ENCODE measurements around the gene KLB. TPM values are rescaled to one million over a fixed set of nuclear protein-coding genes. Genes with fewer than 3 reads are reported as not detected.
"Not testable (repeated sequence)": the region's sequence is repeated elsewhere in the genome, so short reads cannot be mapped to it uniquely, and the experiment has no call there.

Gene KLB
- total and polyA plus RNA-seq, 4 donors, result 0.06 to 0.80 (median 0.38) TPM

GRCh38 chr4:39383690-39384089 lies 23.0 kb upstream of the KLB start:
- no peaks in the 10 kb centered on the region for H3K9me3 ChIP-seq (ENCODE audit: control insufficient read depth in 4 of 4, insufficient read depth in 3 of 4, low read length in 3 of 4)
- no peaks in the 10 kb centered on the region for H3K36me3 ChIP-seq (ENCODE audit: control insufficient read depth in 4 of 4, insufficient read depth in 4 of 4, low read length in 4 of 4)
- 90 to 100% methylated on average over 1 of the region's 1 CpG for WGBS, 2 donors
- no peaks in the 10 kb centered on the region for H3K4me1 ChIP-seq (ENCODE audit: control insufficient read depth in 5 of 5, insufficient read depth in 5 of 5, low read length in 5 of 5)
- H3K27me3 ChIP-seq (ENCODE audit: control insufficient read depth in 3 of 3, insufficient read depth in 3 of 3, low read length in 2 of 3), result no peaks in the 10 kb centered on the region
- no peak overlapping the region for H3K4me3 ChIP-seq
- H3K27ac ChIP-seq (ENCODE audit: low read depth in 1 of 2, low read length in 1 of 2), result no peak overlapping the region
- DNase-seq (no peak), ATAC-seq (ENCODE audit: insufficient read depth, low FRiP score) (no peak)
- no peak for TF ChIP-seq CTCF (IDR thresholded peaks at IDR 0.05; ENCODE audit: control extremely low read depth, extremely low read depth)
- H3K9ac ChIP-seq (ENCODE audit: insufficient read depth in 1 of 2, low read length in 2 of 2), result no peak overlapping the region

GRCh38 chr4:39384563-39384962 lies 22.2 kb upstream of the KLB start:
- DNase-seq, result no peak

GRCh38 chr4:39390603-39391002 lies 16.1 kb upstream of the KLB start:
- no peaks in the 10 kb centered on the region for H3K4me1 ChIP-seq (ENCODE audit: control insufficient read depth in 5 of 5, insufficient read depth in 5 of 5, low read length in 5 of 5)
- no peak overlapping the region for H3K4me3 ChIP-seq
- peaks cover 0 to 2% (median 0%) of the 10 kb centered on the region in 4 donors for H3K9me3 ChIP-seq (ENCODE audit: control insufficient read depth in 4 of 4, insufficient read depth in 3 of 4, low read length in 3 of 4)
- H3K36me3 ChIP-seq (ENCODE audit: control insufficient read depth in 4 of 4, insufficient read depth in 4 of 4, low read length in 4 of 4), result no peaks in the 10 kb centered on the region
- WGBS, 2 donors, result 57 to 74% methylated on average over 6 of the region's 6 CpGs
- no peaks in the 10 kb centered on the region for H3K27me3 ChIP-seq (ENCODE audit: control insufficient read depth in 3 of 3, insufficient read depth in 3 of 3, low read length in 2 of 3)
- no peak overlapping the region for H3K27ac ChIP-seq (ENCODE audit: low read depth in 1 of 2, low read length in 1 of 2)
- no peak for ATAC-seq (ENCODE audit: insufficient read depth, low FRiP score)
- no peak overlapping the region for H3K9ac ChIP-seq (ENCODE audit: insufficient read depth in 1 of 2, low read length in 2 of 2)
- no peak for DNase-seq
- TF ChIP-seq CTCF (IDR thresholded peaks at IDR 0.05; ENCODE audit: control extremely low read depth, extremely low read depth), result no peak

More at GRCh38 chr4:39384563-39384962, 22.2 kb upstream of the KLB start:
- Histone ChIP-seq H3K27ac (ENCODE audit: low read depth in 1 of 2, low read length in 1 of 2) (no peak overlapping the region), H3K9ac (ENCODE audit: insufficient read depth in 1 of 2, low read length in 2 of 2) (no peak overlapping the region), H3K4me3 (no peak overlapping the region), H3K27me3 (ENCODE audit: control insufficient read depth in 3 of 3, insufficient read depth in 3 of 3, low read length in 2 of 3) (no peaks in the 10 kb centered on the region), H3K9me3 (ENCODE audit: control insufficient read depth in 4 of 4, insufficient read depth in 3 of 4, low read length in 3 of 4) (peaks cover 0 to 2% (median 0%) of the 10 kb centered on the region in 4 donors), H3K4me1 (ENCODE audit: control insufficient read depth in 5 of 5, insufficient read depth in 5 of 5, low read length in 5 of 5) (no peaks in the 10 kb centered on the region), H3K36me3 (ENCODE audit: control insufficient read depth in 4 of 4, insufficient read depth in 4 of 4, low read length in 4 of 4) (no peaks in the 10 kb centered on the region)
- WGBS, 2 donors, result 92 to 95% methylated on average over 11 of the region's 11 CpGs
- TF ChIP-seq CTCF (IDR thresholded peaks at IDR 0.05; ENCODE audit: control extremely low read depth, extremely low read depth), result no peak
- ATAC-seq (ENCODE audit: insufficient read depth, low FRiP score), result no peak

DNA sequence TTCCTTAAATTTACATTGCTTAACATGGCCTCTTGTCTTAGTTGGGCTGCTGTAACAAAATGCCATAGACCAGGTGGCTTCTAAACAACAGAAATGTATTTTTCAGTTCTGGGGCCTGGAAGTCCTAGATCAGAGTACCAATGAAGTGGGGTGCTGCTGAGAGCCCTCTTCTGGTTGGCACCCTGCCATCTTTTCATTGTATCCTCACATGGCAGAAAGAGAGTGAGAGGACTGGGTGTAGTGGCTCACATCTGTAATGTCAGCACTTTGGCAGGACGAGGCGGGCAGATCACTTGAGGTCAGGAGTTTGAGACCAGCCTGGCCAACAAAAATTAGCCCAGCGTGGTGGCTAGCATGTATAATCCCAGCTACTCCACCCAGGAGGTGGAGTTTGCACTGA lies 12.0 kb upstream of the KLB start:
- TF ChIP-seq CTCF (IDR thresholded peaks at IDR 0.05; ENCODE audit: control extremely low read depth, extremely low read depth), result no peak
- Histone ChIP-seq H3K27ac (ENCODE audit: low read depth in 1 of 2, low read length in 1 of 2) (no peak overlapping the region), H3K4me1 (ENCODE audit: control insufficient read depth in 5 of 5, insufficient read depth in 5 of 5, low read length in 5 of 5) (no peaks in the 10 kb centered on the region), H3K9ac (ENCODE audit: insufficient read depth in 1 of 2, low read length in 2 of 2) (no peak overlapping the region), H3K27me3 (ENCODE audit: control insufficient read depth in 3 of 3, insufficient read depth in 3 of 3, low read length in 2 of 3) (no peaks in the 10 kb centered on the region), H3K36me3 (ENCODE audit: control insufficient read depth in 4 of 4, insufficient read depth in 4 of 4, low read length in 4 of 4) (no peaks in the 10 kb centered on the region), H3K4me3 (no peak overlapping the region), H3K9me3 (ENCODE audit: control insufficient read depth in 4 of 4, insufficient read depth in 3 of 4, low read length in 3 of 4) (no peaks in the 10 kb centered on the region)
- WGBS, 2 donors, result 62 to 82% methylated on average over 3 of the region's 3 CpGs
- no peak for ATAC-seq (ENCODE audit: insufficient read depth, low FRiP score)
- DNase-seq, result peak in 1 of 3 donors; percentile 6

DNA sequence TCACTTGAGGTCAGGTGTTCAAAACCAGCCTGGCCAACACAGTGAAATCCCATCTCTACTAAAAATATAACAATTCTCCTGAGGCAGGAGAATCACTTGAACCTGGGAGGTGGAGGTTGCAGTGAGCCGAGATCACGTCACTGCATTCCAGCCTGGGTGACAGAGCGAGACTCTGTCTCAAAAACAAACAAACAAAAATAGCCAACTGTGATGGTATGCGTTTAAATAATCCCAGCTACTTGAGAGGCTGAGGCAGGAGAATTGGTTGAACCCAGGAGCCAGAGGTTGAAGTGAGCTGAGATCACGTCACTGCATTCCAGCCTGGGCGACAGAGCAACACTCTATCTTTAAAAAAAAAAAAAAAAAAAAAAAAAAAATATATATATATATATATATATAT lies 5.1 kb upstream of the KLB start:
- not testable (repeated sequence) for H3K9ac ChIP-seq (ENCODE audit: insufficient read depth in 1 of 2, low read length in 2 of 2); H3K27me3 ChIP-seq (ENCODE audit: control insufficient read depth in 3 of 3, insufficient read depth in 3 of 3, low read length in 2 of 3); H3K9me3 ChIP-seq (ENCODE audit: control insufficient read depth in 4 of 4, insufficient read depth in 3 of 4, low read length in 3 of 4); H3K4me1 ChIP-seq (ENCODE audit: control insufficient read depth in 5 of 5, insufficient read depth in 5 of 5, low read length in 5 of 5); H3K27ac ChIP-seq (ENCODE audit: low read depth in 1 of 2, low read length in 1 of 2); ATAC-seq (ENCODE audit: insufficient read depth, low FRiP score); H3K36me3 ChIP-seq (ENCODE audit: control insufficient read depth in 4 of 4, insufficient read depth in 4 of 4, low read length in 4 of 4); H3K4me3 ChIP-seq
- WGBS, 2 donors, result 56 to 77% methylated on average over 6 of the region's 6 CpGs
- peak in 1 of 3 donors; percentile 9 for DNase-seq

All from lung (tissue), 12 donors.